Neural cell (in vitro differentiated cells): ENCODE results near the gene ROCK1. TPM values are rescaled to one million over a fixed set of nuclear protein-coding genes. Genes with fewer than 3 reads are reported as not detected.

Source experiments
- H2AFZ ChIP-seq: fragments of 200-600, 300-800 bp; sonication (generic), shearing (Covaris generic); 2 replicates; pipeline ENCODE4 v1.6.0; 2014; ENCODE audit warnings: low read depth, mild to moderate bottlenecking, antibody characterized with exemption, low read length, moderate library complexity
- H3F3A ChIP-seq: fragments of 200-600 bp; shearing (Covaris generic); 2 replicates; pipeline ENCODE4 v1.6.1; 2016; ENCODE audit warnings: mild to moderate bottlenecking, moderate library complexity, mixed read lengths, antibody characterized with exemption, low read length; ENCODE audit not compliant: insufficient read depth, poor library complexity, severe bottlenecking
- H3K27ac ChIP-seq: fragments of 200-600, 300-800 bp; sonication (generic), shearing (Covaris generic); 2 replicates; pipeline ENCODE4 v1.5.1; 2014; ENCODE audit warnings: mild to moderate bottlenecking, low read length, moderate library complexity
- H3K27me3 ChIP-seq: fragments of 300-800, 200-600 bp; sonication (generic), shearing (Covaris generic); 2 replicates; pipeline ENCODE4 v1.6.0; 2014; ENCODE audit warnings: mild to moderate bottlenecking, low read depth, low read length, moderate library complexity; ENCODE audit not compliant: insufficient read depth
- H3K36me3 ChIP-seq: fragments of 300-800, 200-600 bp; sonication (generic), shearing (Covaris generic); 2 replicates; pipeline ENCODE4 v1.5.1; 2014; ENCODE audit warnings: mild to moderate bottlenecking, antibody characterized with exemption, low read length, moderate library complexity; ENCODE audit not compliant: insufficient read depth
- H3K4me2 ChIP-seq: fragments of 300-800, 200-600 bp; sonication (generic), shearing (Covaris generic); 2 replicates; pipeline ENCODE4 v1.6.0; 2014; ENCODE audit warnings: mild to moderate bottlenecking, low read length
- H3K4me3 ChIP-seq: fragments of 300-800, 200-600 bp; sonication (generic), shearing (Covaris generic); 2 replicates; pipeline ENCODE4 v1.5.1; 2014; ENCODE audit warnings: mild to moderate bottlenecking, low read length, moderate library complexity
- H3K79me2 ChIP-seq: fragments of 200-600 bp; shearing (Covaris generic); replicated peaks from 2 replicates; pipeline ENCODE4 v1.6.0; 2014; ENCODE audit warnings: mild to moderate bottlenecking, low read length, moderate library complexity; ENCODE audit not compliant: insufficient read depth
- H3K9ac ChIP-seq: fragments of 300-800, 200-600 bp; sonication (generic), shearing (Covaris generic); 2 replicates; pipeline ENCODE4 v1.6.1; 2016; ENCODE audit warnings: mild to moderate bottlenecking, low read length, mixed read lengths
- H3K9me2 ChIP-seq: fragments of 200-600 bp; shearing (Covaris generic); 2 replicates; pipeline ENCODE4 v1.6.1; 2016; ENCODE audit warnings: mild to moderate bottlenecking, low read length, mixed read lengths; ENCODE audit not compliant: insufficient read depth
- H3K9me3 ChIP-seq: fragments of 200-600, 300-800 bp; sonication (generic), shearing (Covaris generic); 2 replicates; pipeline ENCODE4 v1.6.1; 2016; ENCODE audit warnings: mild to moderate bottlenecking, mixed run types, low read length, moderate library complexity, mixed read lengths
- H4K20me1 ChIP-seq: fragments of 200-600 bp; shearing (Covaris generic); 2 replicates; pipeline ENCODE4 v1.6.1; 2016; ENCODE audit warnings: mild to moderate bottlenecking, mixed run types; ENCODE audit not compliant: insufficient read depth
- EP300 ChIP-seq: fragments of 450-650 bp; conservative IDR thresholded peaks from 2 replicates; pipeline ENCODE4 v1.6.1; 2014; ENCODE audit warnings: antibody characterized with exemption, mild to moderate bottlenecking, moderate library complexity; ENCODE audit not compliant: poor library complexity, severe bottlenecking
- EZH2 ChIP-seq: fragments of 200-600, 300-800 bp; shearing (Covaris generic), sonication (generic); IDR thresholded peaks from 2 replicates; pipeline ENCODE4 v1.6.1; 2014; ENCODE audit warnings: antibody characterized with exemption, low read length, borderline replicate concordance, mild to moderate bottlenecking; ENCODE audit not compliant: insufficient read depth, poor library complexity, severe bottlenecking
- MXI1 ChIP-seq: fragments of 450-650 bp; conservative IDR thresholded peaks from 2 replicates; pipeline ENCODE4 v1.6.1; 2014; ENCODE audit warnings: antibody characterized with exemption, mild to moderate bottlenecking; ENCODE audit not compliant: poor library complexity, severe bottlenecking
- POLR2AphosphoS5 ChIP-seq: IDR thresholded peaks from 2 replicates; pipeline ENCODE4 v1.6.1; 2012
- RAD21 ChIP-seq: fragments of 450-650 bp; conservative IDR thresholded peaks from 2 replicates; pipeline ENCODE4 v1.6.1; 2014; ENCODE audit warnings: antibody characterized with exemption, mild to moderate bottlenecking, moderate library complexity
- SMC3 ChIP-seq: fragments of 450-650 bp; conservative IDR thresholded peaks from 2 replicates; pipeline ENCODE4 v1.6.1; 2014; ENCODE audit warnings: antibody characterized with exemption, mild to moderate bottlenecking, moderate library complexity; ENCODE audit not compliant: poor library complexity
- TAF1 ChIP-seq: IDR thresholded peaks from 2 replicates; pipeline ENCODE4 v1.6.1; 2012; ENCODE audit warnings: low read depth
- polyA plus RNA-seq: library from polyadenylated mRNA; depleted of rRNA; stranded (reverse); fragments of >200 nt; gene quantifications from 2 replicates; pipeline ENCODE4 v1.2.3, GENCODE V29; 2014
- TF ChIP-seq, protein P1 (sequence below): IDR thresholded peaks from 2 replicates; pipeline ENCODE4 v1.6.1; 2012; ENCODE audit warnings: borderline replicate concordance
- TF ChIP-seq, protein P2 (sequence below): fragments of 450-650 bp; IDR thresholded peaks from 2 replicates; pipeline ENCODE4 v1.5.1; 2014; ENCODE audit warnings: antibody characterized with exemption, mild to moderate bottlenecking, moderate library complexity; ENCODE audit not compliant: poor library complexity, severe bottlenecking

The ROCK1 gene
- polyA plus RNA-seq, 1 donor from 2014 or later, result 43.0 TPM

DNA sequence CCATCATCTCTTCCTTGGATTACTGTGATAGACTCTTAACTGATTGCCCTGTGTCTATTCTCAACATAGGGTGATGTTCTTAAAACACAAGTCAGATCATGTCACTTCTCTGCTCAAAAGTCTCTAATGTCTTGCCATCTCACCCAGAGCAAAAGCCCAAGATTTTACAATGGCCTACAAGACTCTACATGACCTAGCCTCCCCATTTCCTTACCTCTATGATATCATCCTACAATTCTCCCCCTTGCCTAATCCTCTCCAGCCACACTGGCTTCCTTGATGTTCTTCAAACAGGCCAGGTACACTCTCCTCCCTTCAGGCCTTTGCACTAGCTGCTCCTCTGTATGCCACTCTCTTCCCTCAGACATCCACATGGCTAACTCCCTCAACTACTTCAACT lies 55.1 kb downstream of the ROCK1 start:
- H3K27me3 ChIP-seq, result no peaks in the 10 kb centered on the region
- no peak overlapping the region for H3K9ac ChIP-seq
- no peaks in the 10 kb centered on the region for H4K20me1 ChIP-seq
- no peak overlapping the region for H2AFZ ChIP-seq
- H3K27ac ChIP-seq, result no peak overlapping the region
- no peaks in the 10 kb centered on the region for H3K9me3 ChIP-seq
- H3K9me2 ChIP-seq, result no peaks in the 10 kb centered on the region
- peaks cover 7% of the 10 kb centered on the region for H3K79me2 ChIP-seq
- H3K4me2 ChIP-seq, result no peak overlapping the region
- H3K36me3 ChIP-seq, result peaks cover 6% of the 10 kb centered on the region
- TF ChIP-seq, protein P1, sequence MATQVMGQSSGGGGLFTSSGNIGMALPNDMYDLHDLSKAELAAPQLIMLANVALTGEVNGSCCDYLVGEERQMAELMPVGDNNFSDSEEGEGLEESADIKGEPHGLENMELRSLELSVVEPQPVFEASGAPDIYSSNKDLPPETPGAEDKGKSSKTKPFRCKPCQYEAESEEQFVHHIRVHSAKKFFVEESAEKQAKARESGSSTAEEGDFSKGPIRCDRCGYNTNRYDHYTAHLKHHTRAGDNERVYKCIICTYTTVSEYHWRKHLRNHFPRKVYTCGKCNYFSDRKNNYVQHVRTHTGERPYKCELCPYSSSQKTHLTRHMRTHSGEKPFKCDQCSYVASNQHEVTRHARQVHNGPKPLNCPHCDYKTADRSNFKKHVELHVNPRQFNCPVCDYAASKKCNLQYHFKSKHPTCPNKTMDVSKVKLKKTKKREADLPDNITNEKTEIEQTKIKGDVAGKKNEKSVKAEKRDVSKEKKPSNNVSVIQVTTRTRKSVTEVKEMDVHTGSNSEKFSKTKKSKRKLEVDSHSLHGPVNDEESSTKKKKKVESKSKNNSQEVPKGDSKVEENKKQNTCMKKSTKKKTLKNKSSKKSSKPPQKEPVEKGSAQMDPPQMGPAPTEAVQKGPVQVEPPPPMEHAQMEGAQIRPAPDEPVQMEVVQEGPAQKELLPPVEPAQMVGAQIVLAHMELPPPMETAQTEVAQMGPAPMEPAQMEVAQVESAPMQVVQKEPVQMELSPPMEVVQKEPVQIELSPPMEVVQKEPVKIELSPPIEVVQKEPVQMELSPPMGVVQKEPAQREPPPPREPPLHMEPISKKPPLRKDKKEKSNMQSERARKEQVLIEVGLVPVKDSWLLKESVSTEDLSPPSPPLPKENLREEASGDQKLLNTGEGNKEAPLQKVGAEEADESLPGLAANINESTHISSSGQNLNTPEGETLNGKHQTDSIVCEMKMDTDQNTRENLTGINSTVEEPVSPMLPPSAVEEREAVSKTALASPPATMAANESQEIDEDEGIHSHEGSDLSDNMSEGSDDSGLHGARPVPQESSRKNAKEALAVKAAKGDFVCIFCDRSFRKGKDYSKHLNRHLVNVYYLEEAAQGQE, result no peak
- TF ChIP-seq, protein P2, sequence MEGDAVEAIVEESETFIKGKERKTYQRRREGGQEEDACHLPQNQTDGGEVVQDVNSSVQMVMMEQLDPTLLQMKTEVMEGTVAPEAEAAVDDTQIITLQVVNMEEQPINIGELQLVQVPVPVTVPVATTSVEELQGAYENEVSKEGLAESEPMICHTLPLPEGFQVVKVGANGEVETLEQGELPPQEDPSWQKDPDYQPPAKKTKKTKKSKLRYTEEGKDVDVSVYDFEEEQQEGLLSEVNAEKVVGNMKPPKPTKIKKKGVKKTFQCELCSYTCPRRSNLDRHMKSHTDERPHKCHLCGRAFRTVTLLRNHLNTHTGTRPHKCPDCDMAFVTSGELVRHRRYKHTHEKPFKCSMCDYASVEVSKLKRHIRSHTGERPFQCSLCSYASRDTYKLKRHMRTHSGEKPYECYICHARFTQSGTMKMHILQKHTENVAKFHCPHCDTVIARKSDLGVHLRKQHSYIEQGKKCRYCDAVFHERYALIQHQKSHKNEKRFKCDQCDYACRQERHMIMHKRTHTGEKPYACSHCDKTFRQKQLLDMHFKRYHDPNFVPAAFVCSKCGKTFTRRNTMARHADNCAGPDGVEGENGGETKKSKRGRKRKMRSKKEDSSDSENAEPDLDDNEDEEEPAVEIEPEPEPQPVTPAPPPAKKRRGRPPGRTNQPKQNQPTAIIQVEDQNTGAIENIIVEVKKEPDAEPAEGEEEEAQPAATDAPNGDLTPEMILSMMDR, result no peak
- TF ChIP-seq EP300 (no peak), EZH2 (no peak), POLR2AphosphoS5 (no peak), MXI1 (no peak), SMC3 (no peak), RAD21 (no peak), TAF1 (no peak)
- H3K4me3 ChIP-seq, result no peak overlapping the region
- no peaks in the 10 kb centered on the region for H3F3A ChIP-seq

DNA sequence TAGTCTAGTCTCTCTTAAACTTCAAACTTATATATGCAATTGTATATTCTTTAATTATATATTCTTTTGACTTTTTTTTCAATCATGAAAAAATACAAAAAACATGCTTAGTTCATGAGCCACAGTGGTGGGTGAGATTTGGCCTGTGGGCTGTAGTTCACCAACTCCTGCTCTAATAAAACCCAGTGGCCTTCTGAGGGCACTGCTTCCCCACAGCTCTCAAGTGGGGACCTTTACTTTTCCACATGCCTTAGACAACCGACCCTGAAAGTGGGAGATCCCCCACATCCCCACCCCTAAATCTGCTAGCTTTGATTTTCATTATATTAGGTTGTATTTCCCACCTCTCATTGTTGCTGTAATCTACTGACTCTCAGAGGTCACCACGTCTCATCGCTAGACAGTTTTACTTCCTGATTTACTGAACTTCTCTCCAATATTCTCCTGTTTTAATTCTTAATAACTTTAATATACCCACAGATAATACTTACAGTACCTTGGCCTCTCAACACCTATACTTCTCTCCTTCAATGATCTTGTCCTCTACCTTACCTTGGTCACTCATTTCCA lies 57.3 kb downstream of the ROCK1 start:
- H3K79me2 ChIP-seq, result peaks cover 11% of the 10 kb centered on the region
- no peaks in the 10 kb centered on the region for H3K27me3 ChIP-seq
- no peak overlapping the region for H3K4me2 ChIP-seq
- no peak overlapping the region for H3K27ac ChIP-seq
- H2AFZ ChIP-seq, result no peak overlapping the region
- no peaks in the 10 kb centered on the region for H3K9me3 ChIP-seq
- no peak overlapping the region for H3K9ac ChIP-seq
- H3F3A ChIP-seq, result no peaks in the 10 kb centered on the region
- H3K36me3 ChIP-seq, result no peaks in the 10 kb centered on the region
- H4K20me1 ChIP-seq, result no peaks in the 10 kb centered on the region
- H3K9me2 ChIP-seq, result no peaks in the 10 kb centered on the region
- TF ChIP-seq, protein P2, result no peak
- TF ChIP-seq SMC3, result no peak
- no peak overlapping the region for H3K4me3 ChIP-seq
